ENCODE results near the gene SIK3.

SIK3 gene

GRCh38 chr11:116911976-116912734 is 186.1 kb downstream of the SIK3 start:
- no peak for DNase-seq (ENCODE audit: low read depth, low spot score)
- in situ Hi-C loops (cut with HindIII; ENCODE audit: low sequenced_read_pairs), result no loop called here
- TF ChIP-seq CTCF (IDR thresholded peaks at IDR 0.05; ENCODE audit: low read depth, low read length), result no peak
- no peak overlapping the region for H3K4me3 ChIP-seq (ENCODE audit: low read depth, low read length)

GRCh38 chr11:116910847-116911246 is 187.4 kb downstream of the SIK3 start:
- no peak overlapping the region for H3K4me3 ChIP-seq (ENCODE audit: low read depth, low read length)
- no peak for DNase-seq (ENCODE audit: low read depth, low spot score)
- in situ Hi-C loops (cut with HindIII; ENCODE audit: low sequenced_read_pairs), result no loop called here
- no peak for TF ChIP-seq CTCF (IDR thresholded peaks at IDR 0.05; ENCODE audit: low read depth, low read length)

- in situ Hi-C loops (cut with HindIII; ENCODE audit: low sequenced_read_pairs), result no loop called here
- no peak for TF ChIP-seq CTCF (IDR thresholded peaks at IDR 0.05; ENCODE audit: low read depth, low read length)
- no peak overlapping the region for H3K4me3 ChIP-seq (ENCODE audit: low read depth, low read length)
- no peak for DNase-seq (ENCODE audit: low read depth, low spot score)
These were observed 187.8 kb downstream of the SIK3 start for GRCh38 chr11:116910378-116910777.

- no peak overlapping the region for H3K4me3 ChIP-seq (ENCODE audit: low read depth, low read length)
- no peak for DNase-seq (ENCODE audit: low read depth, low spot score)
- in situ Hi-C loops (cut with HindIII; ENCODE audit: low sequenced_read_pairs), result no loop called here
- TF ChIP-seq CTCF (IDR thresholded peaks at IDR 0.05; ENCODE audit: low read depth, low read length), result no peak
These were observed 189.0 kb downstream of the SIK3 start for GRCh38 chr11:116909245-116909644.

GRCh38 chr11:116906479-116906878 is 191.7 kb downstream of the SIK3 start:
- in situ Hi-C loops (cut with HindIII; ENCODE audit: low sequenced_read_pairs), result no loop called here
- DNase-seq (ENCODE audit: low read depth, low spot score), result no peak
- no peak for TF ChIP-seq CTCF (IDR thresholded peaks at IDR 0.05; ENCODE audit: low read depth, low read length)
- no peak overlapping the region for H3K4me3 ChIP-seq (ENCODE audit: low read depth, low read length)

GRCh38 chr11:116903090-116903489 is 195.1 kb downstream of the SIK3 start:
- TF ChIP-seq CTCF (IDR thresholded peaks at IDR 0.05; ENCODE audit: low read depth, low read length), result no peak
- in situ Hi-C loops (cut with HindIII; ENCODE audit: low sequenced_read_pairs), result no loop called here
- DNase-seq (ENCODE audit: low read depth, low spot score), result no peak

More at GRCh38 chr11:116903090-116903489, 195.1 kb downstream of the SIK3 start:
- no peak overlapping the region for H3K4me3 ChIP-seq (ENCODE audit: low read depth, low read length)
